PFSK-1 (cell line): ENCODE results near the gene MBD6.

Experiments
- FOXP2 ChIP-seq: optimal IDR thresholded peaks from 2 replicates; pipeline ENCODE3; 2011; ENCODE audit warnings: borderline replicate concordance, control low read depth, inconsistent platforms; ENCODE audit not compliant: insufficient read depth; ENCODE audit errors: extremely low read length, extremely low read depth
- POLR2AphosphoS5 ChIP-seq: IDR thresholded peaks from 2 replicates; pipeline ENCODE4 v1.6.1; 2012; ENCODE audit warnings: low read depth, mild to moderate bottlenecking, control low read depth, low read length, moderate library complexity
- REST ChIP-seq, 2 experiments: IDR thresholded peaks; 2 replicates each; pipeline versions ENCODE4 v1.6.1 to v1.8.0; 2011 to 2012; ENCODE audit warnings: low read depth in 2 of 2, low read length in 2 of 2, control low read depth in 1 of 2, inconsistent platforms in 1 of 2, mild to moderate bottlenecking in 1 of 2, moderate library complexity in 1 of 2; ENCODE audit not compliant: insufficient read depth in 1 of 2
- SIN3A ChIP-seq: IDR thresholded peaks from 2 replicates; pipeline ENCODE4 v1.6.1; 2012; ENCODE audit warnings: mild to moderate bottlenecking, low read length, moderate library complexity, borderline replicate concordance; ENCODE audit not compliant: insufficient read depth
- TAF1 ChIP-seq: IDR thresholded peaks from 2 replicates; pipeline ENCODE4 v1.6.1; 2012; ENCODE audit warnings: low read length, control low read depth, borderline replicate concordance; ENCODE audit not compliant: insufficient read depth

The MBD6 gene

GRCh38 chr12:57527184-57527583, 4.6 kb downstream of the MBD6 start:
- TF ChIP-seq FOXP2 (no peak), TAF1 (no peak), POLR2AphosphoS5 (no peak; the same call in 1 of the 2 replicates), SIN3A (no peak), REST (IDR thresholded peaks at IDR 0.05; ENCODE audit: insufficient read depth in 1 of 2, low read depth in 2 of 2, low read length in 2 of 2) (no peak)

DNA sequence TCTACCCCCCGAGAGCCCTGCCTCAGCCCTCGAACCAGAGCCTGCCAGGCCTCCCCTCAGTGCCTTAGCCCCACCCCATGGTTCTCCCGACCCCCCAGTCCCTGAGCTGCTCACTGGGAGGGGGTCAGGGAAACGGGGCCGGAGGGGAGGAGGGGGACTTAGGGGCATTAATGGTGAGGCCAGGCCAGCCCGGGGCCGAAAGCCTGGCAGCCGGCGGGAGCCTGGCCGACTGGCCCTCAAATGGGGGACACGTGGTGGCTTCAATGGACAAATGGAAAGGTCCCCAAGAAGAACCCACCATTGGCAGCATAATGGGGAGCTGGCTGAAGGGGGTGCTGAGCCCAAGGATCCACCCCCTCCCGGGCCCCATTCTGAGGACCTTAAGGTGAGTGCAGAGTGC, 5.6 kb downstream of the MBD6 start:
- no peak for TF ChIP-seq REST (IDR thresholded peaks at IDR 0.05; ENCODE audit: insufficient read depth in 1 of 2, low read depth in 2 of 2, low read length in 2 of 2)
- no peak for TF ChIP-seq SIN3A
- no peak for TF ChIP-seq POLR2AphosphoS5
- TF ChIP-seq TAF1 = no peak
- no peak for TF ChIP-seq FOXP2

- TF ChIP-seq TAF1 (no peak), POLR2AphosphoS5 (no peak), FOXP2 (no peak), SIN3A (no peak), REST (IDR thresholded peaks at IDR 0.05; ENCODE audit: insufficient read depth in 1 of 2, low read depth in 2 of 2, low read length in 2 of 2) (no peak)
These were observed 6.4 kb downstream of the MBD6 start for GRCh38 chr12:57528831-57529555.

GRCh38 chr12:57529831-57530230, 7.2 kb downstream of the MBD6 start:
- TF ChIP-seq REST (IDR thresholded peaks at IDR 0.05; ENCODE audit: insufficient read depth in 1 of 2, low read depth in 2 of 2, low read length in 2 of 2) (no peak), FOXP2 (no peak), TAF1 (no peak), POLR2AphosphoS5 (no peak), SIN3A (no peak)
